HG03139 (cell line): ENCODE results near the gene NDOR1.

Experiments used
- ATAC-seq: cut with Tn5 transposase; IDR thresholded peaks from one replicate; pipeline ENCODE4 v1.9.1; 2021; ENCODE audit not compliant: unreplicated experiment

The NDOR1 gene

GRCh38 chr9:137182836-137183235, 22.7 kb upstream of the NDOR1 start:
- no peak for ATAC-seq

- ATAC-seq, result no peak
These were observed 21.4 kb upstream of the NDOR1 start for GRCh38 chr9:137183980-137184595.

GRCh38 chr9:137184881-137185660, 20.4 kb upstream of the NDOR1 start:
- ATAC-seq, result no peak

- ATAC-seq, result no peak
These were observed 19.6 kb upstream of the NDOR1 start for GRCh38 chr9:137185921-137186320.

GRCh38 chr9:137186385-137186784, 19.1 kb upstream of the NDOR1 start:
- ATAC-seq, result no peak

GRCh38 chr9:137187386-137187785, 18.1 kb upstream of the NDOR1 start:
- ATAC-seq, result no peak

- no peak for ATAC-seq
These were observed 17.4 kb upstream of the NDOR1 start for GRCh38 chr9:137188086-137188489.

- peak; percentile 65 for ATAC-seq
These were observed 16.8 kb upstream of the NDOR1 start, which contains the start of the genes ANAPC2 and SSNA1 for GRCh38 chr9:137188490-137189296. ANAPC2 (minus strand) TSS chr9:137188560; CDS start chr9:137188532, 28 bp downstream. SSNA1 (plus strand) TSS chr9:137188676; CDS start chr9:137188727, 51 bp downstream.

- no peak for ATAC-seq
These were observed 15.9 kb upstream of the NDOR1 start for GRCh38 chr9:137189297-137190295.

GRCh38 chr9:137190315-137190856, 15.1 kb upstream of the NDOR1 start:
- ATAC-seq, result no peak

GRCh38 chr9:137191245-137191644, 14.3 kb upstream of the NDOR1 start:
- no peak for ATAC-seq

GRCh38 chr9:137191691-137192447, 13.6 kb upstream of the NDOR1 start:
- ATAC-seq, result no peak

- no peak for ATAC-seq
These were observed 13.1 kb upstream of the NDOR1 start for GRCh38 chr9:137192448-137192780.

GRCh38 chr9:137192859-137193258, 12.6 kb upstream of the NDOR1 start:
- no peak for ATAC-seq

GRCh38 chr9:137193771-137194170, 11.7 kb upstream of the NDOR1 start:
- no peak for ATAC-seq

- ATAC-seq, result no peak
These were observed 11.1 kb upstream of the NDOR1 start for GRCh38 chr9:137194388-137194787.

GRCh38 chr9:137194909-137195308, 10.6 kb upstream of the NDOR1 start:
- no peak for ATAC-seq

GRCh38 chr9:137195525-137196220, 9.8 kb upstream of the NDOR1 start:
- ATAC-seq, result no peak
